Choroid plexus epithelial cell (primary cell): Measurements from ENCODE around the gene MRGPRE.
"Not testable (repeated sequence)": the region's sequence is repeated elsewhere in the genome, so short reads cannot be mapped to it uniquely, and the experiment has no call there.

Experiments
- DNase-seq: peaks from one replicate; pipeline ENCODE4 v3.0.0-alpha.2; 2010; ENCODE audit warnings: low read depth
- H3K4me3 ChIP-seq: 2 replicates; pipeline ENCODE4 v1.5.1; 2011; ENCODE audit warnings: low read depth, mild to moderate bottlenecking, control low read depth, low read length, moderate library complexity
- CTCF ChIP-seq: conservative IDR thresholded peaks from 2 replicates; pipeline ENCODE4 v1.5.1; 2011; ENCODE audit warnings: low read depth, mild to moderate bottlenecking, control low read depth, inconsistent platforms, low read length, moderate library complexity

Gene MRGPRE, protein sequence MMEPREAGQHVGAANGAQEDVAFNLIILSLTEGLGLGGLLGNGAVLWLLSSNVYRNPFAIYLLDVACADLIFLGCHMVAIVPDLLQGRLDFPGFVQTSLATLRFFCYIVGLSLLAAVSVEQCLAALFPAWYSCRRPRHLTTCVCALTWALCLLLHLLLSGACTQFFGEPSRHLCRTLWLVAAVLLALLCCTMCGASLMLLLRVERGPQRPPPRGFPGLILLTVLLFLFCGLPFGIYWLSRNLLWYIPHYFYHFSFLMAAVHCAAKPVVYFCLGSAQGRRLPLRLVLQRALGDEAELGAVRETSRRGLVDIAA

GRCh38 chr11:3231851-3232744, at the start of gene MRGPRE:
Gene MRGPRE, minus strand, starts transcription at chr11:3232417. Its CDS starts 3,618 bp downstream, at chr11:3228799.
- peak; percentile 5 for DNase-seq
- no peak within 1 kb of the TSS for H3K4me3 ChIP-seq
- no peak for TF ChIP-seq CTCF

DNA sequence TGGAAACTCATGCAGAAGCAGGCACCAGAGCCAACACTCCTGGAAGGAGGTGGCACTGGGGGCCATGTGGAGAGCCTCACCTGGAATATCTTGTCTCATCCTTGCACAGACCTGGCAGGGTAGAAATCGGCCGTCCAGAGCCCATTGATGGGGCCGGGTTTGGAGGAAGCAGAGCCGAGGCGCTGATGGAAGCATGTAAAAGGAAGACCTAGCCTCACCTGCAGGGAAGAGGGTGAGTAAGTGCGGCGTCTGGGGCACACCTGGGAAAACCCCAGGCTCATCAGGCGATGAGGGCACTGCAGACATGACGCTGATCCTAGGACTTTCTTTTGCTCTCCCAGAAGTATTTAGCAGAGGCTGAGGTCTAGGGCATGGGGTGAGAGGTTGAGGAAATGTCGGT, 48.9 kb upstream of the MRGPRE start:
- DNase-seq = not testable (repeated sequence)

GRCh38 chr11:3280662-3281061, 48.4 kb upstream of the MRGPRE start:
- DNase-seq, H3K4me3 ChIP-seq: not testable (repeated sequence)

More for the DNA sequence above, 48.9 kb upstream of the MRGPRE start:
- H3K4me3 ChIP-seq = not testable (repeated sequence)

DNA sequence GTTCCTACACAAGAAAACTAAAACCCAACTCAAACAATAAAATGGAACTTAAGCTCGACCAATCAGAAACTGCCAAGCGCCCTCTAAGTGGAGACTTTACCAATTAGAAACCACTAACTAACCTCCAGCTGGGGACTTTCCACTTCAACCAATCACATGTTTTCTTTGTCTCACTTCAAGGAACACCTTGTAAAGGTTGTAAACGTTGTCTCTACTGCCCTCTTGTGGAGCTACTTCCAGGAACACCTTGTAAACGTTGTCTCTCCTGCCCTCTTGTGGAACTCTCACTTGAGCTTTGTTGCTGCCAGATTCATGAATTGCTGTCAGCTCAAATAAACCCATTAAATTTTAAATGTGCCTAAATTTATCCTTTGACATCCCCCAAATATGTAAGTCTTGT, 46.7 kb upstream of the MRGPRE start:
- not testable (repeated sequence) for DNase-seq, H3K4me3 ChIP-seq

- H3K4me3 ChIP-seq, DNase-seq: not testable (repeated sequence)
Measured at GRCh38 chr11:3273629-3274028, 41.4 kb upstream of the MRGPRE start.

- H3K4me3 ChIP-seq, DNase-seq: not testable (repeated sequence)
Measured at GRCh38 chr11:3262548-3262947, 30.3 kb upstream of the MRGPRE start.

DNA sequence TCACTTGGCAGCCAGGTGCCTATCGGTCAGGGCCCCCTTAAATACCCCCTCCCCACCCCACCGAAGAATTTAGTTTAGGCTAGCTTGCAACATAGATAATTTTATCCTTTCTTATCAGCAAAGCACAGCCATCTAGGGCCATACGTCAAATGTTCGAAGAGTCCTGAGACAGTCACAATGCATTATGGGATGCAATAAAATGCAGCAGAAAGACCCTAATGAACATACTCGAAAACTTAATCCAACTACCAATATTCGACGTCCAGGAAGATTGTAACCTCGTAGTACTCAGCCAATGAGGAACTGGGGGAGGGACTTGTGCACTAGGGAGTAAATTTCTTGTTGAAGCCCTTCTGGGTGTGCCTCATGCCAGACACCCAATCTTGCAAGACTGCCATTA, 29.6 kb upstream of the MRGPRE start:
- not testable (repeated sequence) for H3K4me3 ChIP-seq, DNase-seq

- DNase-seq = not testable (repeated sequence)
Measured at GRCh38 chr11:3257509-3257908, 25.3 kb upstream of the MRGPRE start.

DNA sequence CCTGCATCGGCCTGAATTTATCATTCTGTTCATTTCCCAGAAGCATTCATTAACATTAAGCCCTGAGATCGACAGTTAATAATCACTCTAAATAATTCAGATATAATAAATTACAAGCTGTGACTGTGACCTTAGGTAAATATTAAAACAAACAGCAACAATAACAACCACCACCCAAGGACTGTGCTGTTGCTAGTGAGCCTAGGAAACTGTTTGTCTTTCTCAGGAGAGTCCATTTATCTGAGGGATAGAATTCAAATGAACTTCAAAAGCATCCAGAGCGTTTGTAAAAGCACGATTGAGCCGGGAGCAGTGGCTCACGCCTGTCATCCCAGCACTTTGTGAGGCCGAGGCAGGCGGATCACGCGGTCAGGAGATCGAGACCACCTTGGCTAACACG, 23.0 kb upstream of the MRGPRE start:
- not testable (repeated sequence) for H3K4me3 ChIP-seq, DNase-seq

More at GRCh38 chr11:3257509-3257908, 25.3 kb upstream of the MRGPRE start:
- H3K4me3 ChIP-seq = not testable (repeated sequence)

- DNase-seq, H3K4me3 ChIP-seq: not testable (repeated sequence)
Measured at GRCh38 chr11:3254773-3255172, 22.6 kb upstream of the MRGPRE start.

- no peak overlapping the region for H3K4me3 ChIP-seq
- DNase-seq = no peak
- TF ChIP-seq CTCF = no peak
Measured at GRCh38 chr11:3245071-3245470, 12.9 kb upstream of the MRGPRE start.

DNA sequence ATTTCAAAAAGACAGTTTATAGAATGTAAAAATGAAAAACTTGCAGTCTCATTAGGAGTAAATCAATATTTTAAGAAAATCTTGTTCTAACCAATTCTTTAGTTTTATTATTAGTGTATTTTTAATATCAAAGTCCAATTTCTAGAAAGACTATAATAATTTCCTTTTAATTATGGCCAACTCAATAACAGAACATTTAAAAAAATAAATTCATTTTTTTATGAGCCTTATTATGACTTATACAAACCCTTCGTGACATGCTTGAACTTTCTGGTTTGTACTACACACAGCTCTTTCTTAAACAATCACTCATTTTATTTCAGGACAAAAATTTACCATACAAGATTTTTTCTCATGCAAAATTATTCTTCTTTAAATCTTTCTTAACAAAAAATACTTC, 11.7 kb upstream of the MRGPRE start:
- DNase-seq = no peak
- no peak for TF ChIP-seq CTCF

More for the DNA sequence above, 11.7 kb upstream of the MRGPRE start:
- H3K4me3 ChIP-seq = no peak overlapping the region
